Measurements from ENCODE around the gene ANAPC16.
"Not testable (repeated sequence)": the region's sequence is repeated elsewhere in the genome, so short reads cannot be mapped to it uniquely, and the experiment has no call there.

Gene ANAPC16

DNA sequence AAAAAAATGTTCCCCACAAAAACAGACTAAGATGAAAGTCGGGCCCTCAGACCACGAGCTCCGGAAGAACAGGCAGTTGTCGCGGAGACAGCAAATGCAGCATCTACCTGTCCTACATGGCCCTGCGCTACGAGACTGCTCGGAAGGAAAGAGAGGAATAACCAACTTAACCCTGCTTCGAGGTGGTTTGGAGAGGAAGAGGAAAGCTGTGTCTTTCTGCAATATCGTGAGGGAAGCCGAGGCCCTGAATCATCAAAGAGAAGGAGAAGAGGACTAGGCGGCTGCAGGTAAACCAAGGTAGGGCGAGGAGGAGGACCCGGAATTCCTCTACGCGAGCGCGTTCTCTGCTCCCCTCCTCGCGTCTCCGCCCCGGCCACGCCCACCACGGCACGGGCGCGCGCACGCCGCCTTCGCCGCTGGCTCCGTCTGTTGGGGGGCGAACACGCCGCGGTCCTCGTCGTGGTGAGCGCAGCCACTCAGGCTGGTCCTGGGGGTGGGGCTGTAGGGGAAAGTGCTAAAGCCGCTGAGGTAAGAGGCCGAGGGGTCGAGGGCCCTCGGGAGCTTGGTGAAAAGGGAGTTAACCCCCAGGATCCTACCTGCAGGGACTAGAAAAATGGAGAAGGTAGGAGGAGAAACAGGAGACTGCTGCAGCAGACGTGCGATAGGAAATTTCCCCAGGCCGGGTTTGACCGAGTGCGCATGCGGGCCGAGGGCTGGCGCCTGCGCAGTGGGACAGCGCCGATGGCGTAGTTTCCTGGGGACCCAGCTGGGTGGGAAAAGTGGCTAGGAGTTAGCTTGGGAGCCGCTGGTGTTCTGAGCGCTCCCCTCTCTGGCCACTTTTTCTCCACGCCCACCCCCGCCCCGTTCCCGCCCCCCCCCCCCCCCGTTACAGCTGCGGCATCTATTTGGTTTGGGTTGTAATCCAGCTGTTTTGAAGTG, at the start of gene ANAPC16, which contains the start of gene ASCC1:
ANAPC16 (plus strand) TSS at position 402 of the 939 bp plus-strand sequence. CDS start 7,903 bp downstream, outside the sequence.
ASCC1 (minus strand) TSS at position 666 of the 939 bp plus-strand sequence. CDS start 2,978 bp downstream, outside the sequence.
- DNase-seq (ENCODE audit: low read depth in 2 of 2) = peak; percentile 89 to 90

DNA sequence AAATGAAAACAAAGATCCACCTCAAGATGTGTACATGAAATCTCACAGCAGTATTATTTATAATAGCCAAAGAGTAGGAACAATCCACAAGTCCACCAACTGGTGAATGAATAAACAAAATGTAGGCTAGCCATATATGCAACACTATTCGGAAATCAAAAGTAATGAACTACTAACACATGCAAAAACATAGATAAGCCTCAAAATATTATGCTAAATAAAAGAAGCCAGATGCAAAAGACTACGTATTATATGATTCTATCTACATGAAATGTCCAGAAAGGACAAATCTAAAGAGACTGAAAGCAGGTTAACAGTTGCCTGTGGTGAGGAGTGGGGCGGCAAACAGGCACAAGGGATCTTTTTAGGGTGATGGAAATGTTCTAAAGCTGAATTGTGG, 48.7 kb upstream of the ANAPC16 start:
- DNase-seq (ENCODE audit: low read depth in 2 of 2) = no peak

DNA sequence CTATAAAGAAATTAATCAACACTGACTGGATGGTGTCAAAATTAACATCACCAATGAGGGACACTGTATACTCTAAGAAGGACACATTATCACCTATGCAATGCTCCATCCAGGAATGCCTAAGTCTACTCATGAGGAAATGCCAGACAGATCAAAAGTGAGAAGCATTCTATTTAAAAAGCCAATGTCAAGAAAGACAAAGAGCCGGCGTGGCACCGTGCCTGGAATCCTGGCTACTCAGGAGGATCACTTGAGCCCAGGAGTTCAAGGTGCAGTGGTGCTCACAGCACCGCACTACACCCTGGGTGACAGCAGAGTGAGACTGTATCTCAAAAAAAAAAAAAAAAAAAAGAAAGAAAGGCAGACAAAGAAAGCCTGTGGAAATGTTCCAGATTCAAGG, 45.5 kb upstream of the ANAPC16 start:
- DNase-seq (ENCODE audit: low read depth in 2 of 2) = no peak

DNA sequence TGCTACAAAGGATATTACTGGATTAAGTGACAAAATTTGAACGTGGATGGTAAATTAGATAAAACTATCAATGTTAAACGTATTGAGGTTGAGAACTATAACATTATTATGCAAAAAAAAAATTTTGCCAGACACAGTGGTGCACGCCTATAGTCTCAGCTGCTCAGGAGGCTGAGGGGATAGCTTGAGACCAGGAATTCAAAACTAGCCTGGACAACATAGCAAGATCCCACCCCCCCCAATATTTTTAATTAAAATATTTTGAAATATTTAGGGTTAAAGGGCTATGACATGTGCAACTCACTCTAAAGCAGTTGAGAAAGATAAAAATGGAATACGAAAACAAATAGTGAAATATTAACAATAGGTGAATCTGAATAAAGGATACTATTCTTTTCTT, 45.1 kb upstream of the ANAPC16 start:
- DNase-seq (ENCODE audit: low read depth in 2 of 2) = no peak

DNA sequence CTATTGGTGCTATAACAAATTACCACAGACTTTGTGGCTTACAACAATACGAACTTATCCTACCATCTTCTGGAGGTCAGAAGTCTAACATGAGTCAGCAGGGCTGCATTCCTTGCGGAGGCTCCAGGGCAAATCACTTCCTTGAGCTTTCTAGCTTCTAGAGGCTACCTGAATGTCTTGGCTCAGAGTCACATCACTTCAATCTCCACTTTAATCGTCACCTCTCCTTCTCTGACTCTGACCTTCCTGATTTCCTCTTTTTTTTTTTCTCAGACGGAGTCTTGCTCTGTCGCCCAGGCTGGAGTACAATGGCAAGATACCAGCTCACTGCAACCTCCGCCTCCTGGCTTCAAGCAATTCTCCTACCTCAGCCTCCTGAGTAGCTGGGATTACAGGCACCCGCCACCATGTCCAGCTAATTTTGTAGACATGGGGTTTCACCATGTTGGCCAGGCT, 44.6 kb upstream of the ANAPC16 start:
- DNase-seq (ENCODE audit: low read depth in 2 of 2) = no peak

DNA sequence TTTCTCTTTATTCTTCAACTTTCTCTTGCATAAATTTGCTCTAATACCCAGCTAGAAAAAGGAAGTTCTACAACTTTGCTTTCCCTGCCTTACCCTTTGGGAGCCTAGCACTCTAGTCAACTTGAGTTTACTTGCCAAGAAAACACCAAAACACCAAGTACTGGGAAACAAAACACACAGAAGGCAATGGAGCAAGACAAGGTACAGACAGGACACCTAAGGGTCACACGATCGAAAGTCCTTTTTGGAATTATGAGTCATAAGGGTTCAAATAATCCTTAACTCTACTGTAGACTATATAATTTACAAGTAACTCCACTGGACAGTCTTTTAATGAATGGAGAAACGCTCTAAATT, 42.6 kb upstream of the ANAPC16 start:
- DNase-seq (ENCODE audit: low read depth in 2 of 2) = no peak

DNA sequence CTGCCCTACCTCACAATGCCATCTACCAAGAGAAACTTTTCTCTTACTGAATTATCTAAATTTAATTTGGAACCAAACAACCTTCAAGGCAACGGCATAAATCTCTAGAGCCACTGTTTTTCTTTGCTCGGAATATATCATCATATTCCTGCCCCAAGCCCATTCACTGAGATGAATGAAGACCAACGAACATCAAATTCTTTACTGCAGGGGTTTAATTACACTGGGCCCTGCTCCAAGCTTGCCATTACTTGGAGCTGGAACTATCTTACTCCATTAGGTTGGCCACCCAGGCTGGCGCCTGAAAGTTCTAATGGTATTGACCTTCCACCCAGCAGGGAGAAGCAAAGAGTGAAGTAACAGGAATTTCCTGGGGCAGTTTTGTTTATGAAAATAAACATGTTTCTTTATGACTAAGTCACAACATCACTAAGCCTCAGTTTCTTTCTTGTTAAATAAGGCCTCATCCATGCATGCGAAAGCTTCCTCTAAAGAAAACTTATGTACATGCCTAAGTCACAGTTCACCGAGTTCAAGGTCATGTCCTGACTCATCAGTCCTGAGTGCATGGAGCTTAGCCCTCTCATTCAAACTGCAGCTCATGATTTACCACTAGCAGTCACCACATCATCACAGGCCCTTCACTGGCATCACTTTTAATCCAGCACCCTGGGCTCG, 42.1 kb upstream of the ANAPC16 start:
- no peak for DNase-seq (ENCODE audit: low read depth in 2 of 2)

DNA sequence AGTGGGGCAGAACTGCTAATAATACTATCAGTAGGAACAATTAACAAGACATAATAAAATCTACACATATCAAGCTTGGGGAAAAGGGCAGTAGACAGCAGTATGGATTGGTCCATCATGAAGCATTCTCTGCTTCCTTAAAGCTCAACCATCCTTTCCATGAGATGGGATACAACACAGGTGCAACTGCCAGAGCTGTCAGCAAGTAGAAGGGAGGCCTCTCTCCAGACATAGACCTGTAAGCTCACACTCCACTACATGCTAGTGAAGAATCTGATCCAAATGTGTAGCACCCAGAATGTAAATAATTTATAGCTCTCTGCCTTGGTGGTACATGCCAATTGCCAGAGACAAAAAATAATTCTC, 41.5 kb upstream of the ANAPC16 start:
- no peak for DNase-seq (ENCODE audit: low read depth in 2 of 2)

DNA sequence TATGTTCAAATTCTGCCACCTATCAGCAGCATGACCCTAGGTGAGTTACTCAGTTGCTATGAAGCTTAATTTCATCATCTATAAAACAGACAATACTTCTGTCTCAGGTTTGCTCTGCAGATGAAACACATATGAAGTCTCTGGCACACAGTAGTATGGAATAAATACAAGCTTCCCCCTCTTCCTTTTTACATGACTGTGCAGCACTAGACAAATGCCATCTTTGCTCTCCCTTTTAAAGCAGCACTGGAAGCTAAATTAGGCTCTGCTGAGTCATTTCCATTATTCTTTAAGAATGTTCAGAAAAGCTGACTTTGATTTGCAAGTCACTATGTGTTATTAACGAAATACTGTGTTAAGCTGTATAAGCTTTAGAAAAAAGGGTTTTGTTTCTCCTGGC, 40.7 kb upstream of the ANAPC16 start:
- no peak for DNase-seq (ENCODE audit: low read depth in 2 of 2)

DNA sequence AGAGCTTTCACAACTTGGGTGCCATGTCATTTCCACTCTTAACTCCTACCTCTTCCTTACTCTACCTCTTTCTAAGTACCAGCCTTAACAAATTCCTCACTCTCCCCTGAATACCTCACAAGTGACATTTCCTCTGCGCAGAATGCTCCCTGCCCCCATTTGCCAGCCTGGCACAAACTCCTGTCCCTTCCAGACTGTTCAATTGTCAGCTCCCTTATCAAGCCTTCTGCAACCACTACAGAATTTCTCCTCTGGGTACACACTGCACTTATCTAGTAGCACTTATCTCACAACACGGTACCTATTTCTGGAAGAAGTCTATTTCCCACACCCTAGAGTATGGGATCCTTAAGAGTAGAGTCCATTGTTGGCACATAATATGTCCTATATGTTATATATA, 39.1 kb upstream of the ANAPC16 start:
- DNase-seq (ENCODE audit: low read depth in 2 of 2) = no peak

DNA sequence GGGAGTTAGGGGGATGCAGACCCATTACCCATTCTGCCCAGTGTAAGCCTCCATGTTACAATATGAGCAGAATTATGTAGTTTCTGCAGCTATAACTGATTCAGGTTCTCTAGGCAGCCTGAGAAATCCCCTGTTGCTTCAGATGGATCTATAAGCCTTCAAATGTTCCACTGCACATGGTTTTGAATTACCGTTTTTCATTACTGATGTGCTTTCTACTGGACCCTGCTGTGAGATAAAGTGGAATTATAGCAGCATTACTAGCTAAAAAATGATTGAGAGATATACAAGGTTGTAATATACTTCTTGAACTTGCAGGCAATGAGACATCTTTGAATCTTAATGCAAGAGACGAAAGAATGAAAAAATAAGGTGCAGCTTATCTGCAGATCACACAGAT, 38.4 kb upstream of the ANAPC16 start:
- DNase-seq (ENCODE audit: low read depth in 2 of 2) = no peak

DNA sequence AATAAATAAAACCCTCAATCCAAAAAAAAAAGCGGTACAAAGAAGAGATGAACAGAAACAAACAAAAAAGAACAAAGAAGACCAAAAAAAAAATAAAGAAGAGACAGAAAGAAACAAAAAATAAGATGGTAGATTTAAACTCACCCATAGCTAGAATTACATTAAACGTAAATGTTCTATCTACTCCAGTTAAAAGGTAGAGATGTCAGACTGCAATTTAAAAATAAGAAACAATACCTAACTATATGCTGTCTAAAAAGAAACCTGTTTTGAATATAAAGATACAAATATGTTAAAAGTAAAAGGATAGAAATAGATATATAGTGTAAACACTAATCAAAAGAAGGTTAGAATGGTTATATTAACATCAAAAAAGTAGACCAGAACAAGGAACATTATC, 31.7 kb upstream of the ANAPC16 start:
- no peak for DNase-seq (ENCODE audit: low read depth in 2 of 2)

DNA sequence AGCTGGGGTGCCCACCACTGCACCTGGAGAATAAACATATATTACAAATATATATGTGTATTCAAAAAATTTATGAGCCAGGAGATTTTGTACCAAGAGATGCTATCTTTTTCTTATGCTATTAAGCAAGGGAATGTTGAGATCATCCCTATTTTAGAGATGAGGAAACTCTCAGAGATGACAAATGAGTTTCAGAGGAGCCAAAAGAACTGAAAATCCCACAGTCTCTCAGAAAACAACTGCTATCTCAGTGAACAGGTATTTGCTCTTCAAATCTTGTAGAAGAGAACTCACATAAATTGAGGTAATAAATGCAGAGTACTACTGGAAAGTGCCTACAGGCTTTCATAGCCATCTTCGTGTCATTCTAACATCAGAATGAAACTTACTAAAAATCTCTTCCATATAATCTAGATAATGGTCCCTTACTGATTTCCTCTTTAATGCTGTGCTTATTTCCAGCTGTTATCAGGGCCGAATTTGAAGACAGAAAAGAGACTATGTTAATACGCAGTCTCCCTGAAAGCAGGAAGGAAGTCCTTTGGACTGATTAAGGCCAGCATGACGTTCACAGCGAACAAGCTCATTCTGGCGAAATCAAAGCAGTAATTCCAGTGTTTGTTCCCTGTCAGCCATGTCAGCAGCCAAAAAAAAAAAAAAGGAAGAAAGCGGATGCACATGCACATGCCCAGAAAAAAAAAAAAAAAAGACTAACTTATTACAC, 29.4 kb upstream of the ANAPC16 start:
- no peak for DNase-seq (ENCODE audit: low read depth in 2 of 2)

DNA sequence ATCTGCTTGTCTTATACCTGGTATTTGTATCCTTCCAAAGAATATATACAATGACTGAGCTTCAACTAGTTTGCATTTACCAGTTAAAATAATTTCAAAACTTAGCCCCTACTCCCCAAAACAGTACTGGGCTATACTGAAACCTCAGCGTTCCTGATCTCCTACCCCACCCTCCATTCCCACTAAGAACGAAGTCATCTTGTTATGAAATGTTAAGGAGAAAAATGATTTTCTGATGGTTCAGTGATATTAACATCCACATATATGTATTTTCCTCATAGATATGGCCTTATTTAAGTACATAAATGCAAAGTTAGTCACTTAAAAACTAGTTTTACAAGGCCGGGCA, 28.9 kb upstream of the ANAPC16 start:
- DNase-seq (ENCODE audit: low read depth in 2 of 2) = no peak

DNA sequence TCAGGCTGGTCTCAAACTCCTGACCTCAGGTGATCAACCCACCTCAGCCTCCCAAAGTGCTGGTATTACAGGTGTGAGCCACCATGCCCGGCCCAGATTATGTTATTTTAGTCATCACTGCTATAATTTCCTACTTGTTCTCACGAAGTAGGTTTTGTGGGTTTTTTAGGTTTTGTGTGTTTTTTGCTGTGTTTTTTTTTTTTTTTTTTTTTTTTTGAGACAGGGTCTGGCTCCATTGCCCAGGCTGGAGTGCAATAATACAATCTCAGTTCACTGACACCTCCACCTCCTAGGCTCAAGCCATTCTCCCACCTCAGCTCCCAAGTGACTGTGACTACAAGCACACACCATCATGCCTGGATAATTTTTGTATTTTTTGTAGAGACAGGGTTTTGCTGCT, 20.9 kb upstream of the ANAPC16 start:
- DNase-seq (ENCODE audit: low read depth in 2 of 2) = no peak

DNA sequence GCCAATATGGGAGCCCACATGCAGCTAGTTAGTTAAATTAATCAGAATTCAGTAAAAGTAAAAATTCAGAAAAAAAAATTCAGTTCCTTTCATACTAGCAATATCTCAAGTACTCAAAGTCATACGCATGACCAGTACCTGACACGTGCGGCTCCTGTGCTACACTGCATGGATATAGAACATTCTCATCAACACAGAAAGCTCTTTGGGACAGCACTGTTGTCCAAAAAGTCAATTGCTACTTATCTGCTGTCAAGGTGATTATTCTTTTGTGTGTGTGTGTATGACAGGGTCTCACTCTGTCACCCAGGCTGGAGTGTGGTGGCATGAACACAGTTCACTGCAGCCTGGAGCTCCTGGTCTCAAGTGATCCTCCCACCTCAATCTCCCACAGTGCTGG, 14.9 kb upstream of the ANAPC16 start:
- DNase-seq (ENCODE audit: low read depth in 2 of 2) = no peak

DNA sequence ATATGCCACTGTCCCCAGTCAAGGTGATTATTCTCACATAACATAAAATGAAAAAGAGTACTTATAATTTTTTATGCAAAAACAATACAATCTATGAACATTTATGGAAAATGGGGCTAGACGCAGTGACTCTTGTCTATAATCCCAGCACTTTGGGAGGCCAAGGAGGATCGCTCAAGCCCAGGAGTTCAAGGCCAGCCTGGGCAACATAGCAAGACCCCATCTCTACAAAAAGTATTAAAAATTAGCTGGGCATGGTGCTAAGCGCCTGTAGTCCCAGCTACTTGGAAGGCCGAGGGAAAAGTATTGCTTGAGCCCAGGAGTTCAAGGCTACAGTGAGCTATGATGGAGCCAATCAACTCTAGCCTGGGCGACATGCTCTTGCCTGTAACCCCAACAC, 14.5 kb upstream of the ANAPC16 start:
- no peak for DNase-seq (ENCODE audit: low read depth in 2 of 2)

DNA sequence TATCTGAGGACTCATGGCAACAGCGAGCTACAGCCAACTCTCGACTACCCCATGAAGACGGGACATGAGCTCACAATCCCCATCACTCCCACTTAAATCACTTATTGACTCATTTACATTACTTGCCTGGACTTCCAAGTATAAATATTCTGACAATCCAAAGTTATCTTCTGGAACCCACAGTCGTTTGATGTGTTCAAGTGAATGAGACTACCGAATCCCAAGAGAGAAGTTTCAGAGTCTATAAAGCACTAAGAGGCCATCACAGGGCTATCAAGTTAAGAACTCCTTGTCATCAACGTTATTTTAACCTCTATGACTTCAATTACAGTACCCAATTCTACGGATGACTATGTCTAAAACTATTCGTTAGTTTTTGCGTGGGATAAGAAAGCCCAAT, 11.5 kb upstream of the ANAPC16 start:
- no peak for DNase-seq (ENCODE audit: low read depth in 2 of 2)

DNA sequence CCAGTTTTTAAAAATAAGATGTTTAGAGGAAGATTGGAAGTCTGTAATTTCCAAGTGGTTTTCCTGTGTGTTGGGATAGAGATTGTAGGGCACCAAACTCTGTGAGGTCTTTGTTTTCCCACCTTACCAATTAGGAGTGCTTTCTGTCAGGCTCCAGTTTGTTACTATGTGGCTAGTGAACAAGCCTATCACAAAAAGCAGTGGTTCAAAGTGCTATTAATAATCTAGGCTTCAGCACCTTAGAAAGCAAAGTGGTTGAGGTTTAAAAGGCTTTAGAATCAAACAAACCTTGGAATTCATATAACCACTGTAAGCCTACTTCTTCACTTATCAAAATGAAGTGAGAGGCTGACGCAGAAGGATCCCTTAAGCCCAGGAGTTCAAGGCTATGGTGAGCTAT, 11.1 kb upstream of the ANAPC16 start:
- DNase-seq (ENCODE audit: low read depth in 2 of 2) = no peak

DNA sequence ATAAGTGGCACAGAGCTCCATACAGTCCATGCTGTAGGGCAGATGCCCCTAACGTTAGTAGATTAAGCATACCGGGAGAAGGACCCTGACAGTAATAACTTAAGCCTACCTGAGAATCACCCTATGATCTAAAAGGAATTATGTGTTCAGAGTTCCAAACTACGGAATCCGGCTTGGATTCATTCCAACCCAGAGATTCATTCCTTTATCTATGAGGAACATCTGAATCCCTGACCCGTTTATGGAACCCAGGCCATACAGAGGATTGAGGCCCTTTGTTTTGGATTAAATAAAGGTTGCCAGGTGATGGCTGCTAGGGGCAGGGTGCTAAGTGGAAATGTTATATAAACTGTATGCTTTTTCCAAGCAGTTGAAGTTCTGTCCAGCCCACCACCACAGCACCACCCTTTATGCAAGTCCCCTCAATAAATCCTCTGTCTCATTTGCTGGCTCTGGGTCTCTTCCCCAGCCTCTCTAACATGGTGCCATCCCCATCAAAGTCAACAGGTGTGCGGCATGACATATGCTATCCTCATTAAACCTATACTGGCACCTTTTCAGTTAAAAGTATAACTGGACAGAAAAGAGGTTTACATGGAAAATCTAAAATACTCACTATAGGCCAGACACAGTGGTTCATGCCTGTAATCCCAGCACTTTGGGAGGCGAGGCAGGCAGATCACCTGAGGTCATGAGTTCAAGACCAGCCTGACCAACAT, 9.1 kb upstream of the ANAPC16 start:
- no peak for DNase-seq (ENCODE audit: low read depth in 2 of 2)

DNA sequence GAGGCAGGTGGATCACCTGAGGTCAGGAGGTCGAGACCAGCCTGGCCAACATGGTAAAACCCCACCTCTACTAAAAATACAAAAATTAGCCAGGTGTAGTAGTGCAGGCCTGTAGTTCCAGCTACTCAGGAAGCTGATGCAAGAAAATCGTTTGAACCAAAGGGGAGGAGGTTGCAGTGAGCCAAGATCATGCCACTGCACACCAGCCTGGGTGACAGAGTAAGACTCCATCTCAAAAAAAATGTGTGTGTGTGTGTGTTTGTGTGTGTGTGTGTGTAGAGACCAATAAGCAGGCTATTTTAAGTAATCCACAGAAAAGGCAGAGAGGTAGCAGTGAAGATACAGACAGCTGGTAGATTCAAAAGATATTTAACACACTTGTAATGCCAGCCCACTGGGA, 7.3 kb upstream of the ANAPC16 start:
- DNase-seq (ENCODE audit: low read depth in 2 of 2) = not testable (repeated sequence)

DNA sequence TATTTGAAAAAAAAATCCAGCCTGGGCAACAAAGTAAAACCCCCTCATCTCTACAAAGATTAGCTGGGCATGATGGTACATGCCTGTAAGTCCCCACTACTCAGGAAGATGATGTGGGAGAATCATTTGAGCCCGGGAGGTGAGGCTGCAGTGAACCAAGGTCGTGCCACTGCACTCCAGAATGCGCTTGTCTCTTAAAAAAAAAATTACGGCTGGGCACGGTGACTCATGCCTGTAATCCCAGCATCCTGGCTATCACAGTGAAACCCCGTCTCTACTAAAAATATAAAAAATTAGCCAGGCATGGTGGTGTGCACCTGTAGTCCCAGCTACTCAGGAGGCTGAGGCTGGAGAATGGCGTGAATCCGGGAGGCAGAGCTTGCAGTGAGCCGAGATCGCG, 4.4 kb upstream of the ANAPC16 start:
- not testable (repeated sequence) for DNase-seq (ENCODE audit: low read depth in 2 of 2)
